GM10248 (cell line): ENCODE results near the gene NFATC2.

Source experiments
- CTCF ChIA-PET: fragments of 300-600 bp; sonication (Branson Sonifier 250); formaldehyde crosslinking; extraction: SDS; loops from one replicate; lab custom pipeline; 2021; ENCODE audit warnings: antibody characterized with exemption; lab: Yijun Ruan, JAX
- POLR2A ChIA-PET: fragments of 350-650 bp; sonication (Branson Sonifier 250); formaldehyde crosslinking; extraction: SDS; loops from one replicate; lab custom pipeline; 2020; ENCODE audit warnings: antibody characterized with exemption; lab: Yijun Ruan, JAX
- DNase-seq: peaks from one replicate; pipeline ENCODE4 v3.0.0; 2012; ENCODE audit errors: extremely low spot score
- TF ChIP-seq, protein P1 (sequence below): IDR thresholded peaks from 2 replicates; pipeline ENCODE4 v1.5.1; 2012; ENCODE audit warnings: mild to moderate bottlenecking, low read depth; ENCODE audit errors: extremely low read depth, missing control alignments, control extremely low read depth

Gene NFATC2

DNA sequence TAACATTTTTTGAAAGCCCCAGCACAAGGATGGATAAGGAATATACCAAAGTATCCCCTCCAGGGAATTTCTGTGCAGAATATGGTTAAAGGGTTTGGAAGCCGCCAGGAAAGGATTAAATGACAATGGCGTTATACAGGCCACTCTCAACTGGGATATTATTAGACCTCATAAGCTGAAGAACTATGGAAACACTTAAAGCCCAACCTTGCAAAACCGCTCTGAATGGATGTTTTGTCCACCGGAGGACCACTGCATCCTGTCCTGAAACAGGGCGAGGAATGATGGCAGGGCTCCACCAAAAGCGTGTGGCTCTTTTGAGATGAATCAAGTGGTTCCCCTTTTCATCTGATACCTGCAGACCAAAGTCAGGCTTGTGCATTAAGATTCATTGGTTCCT, 32.4 kb downstream of the NFATC2 start:
- TF ChIP-seq, protein P1, sequence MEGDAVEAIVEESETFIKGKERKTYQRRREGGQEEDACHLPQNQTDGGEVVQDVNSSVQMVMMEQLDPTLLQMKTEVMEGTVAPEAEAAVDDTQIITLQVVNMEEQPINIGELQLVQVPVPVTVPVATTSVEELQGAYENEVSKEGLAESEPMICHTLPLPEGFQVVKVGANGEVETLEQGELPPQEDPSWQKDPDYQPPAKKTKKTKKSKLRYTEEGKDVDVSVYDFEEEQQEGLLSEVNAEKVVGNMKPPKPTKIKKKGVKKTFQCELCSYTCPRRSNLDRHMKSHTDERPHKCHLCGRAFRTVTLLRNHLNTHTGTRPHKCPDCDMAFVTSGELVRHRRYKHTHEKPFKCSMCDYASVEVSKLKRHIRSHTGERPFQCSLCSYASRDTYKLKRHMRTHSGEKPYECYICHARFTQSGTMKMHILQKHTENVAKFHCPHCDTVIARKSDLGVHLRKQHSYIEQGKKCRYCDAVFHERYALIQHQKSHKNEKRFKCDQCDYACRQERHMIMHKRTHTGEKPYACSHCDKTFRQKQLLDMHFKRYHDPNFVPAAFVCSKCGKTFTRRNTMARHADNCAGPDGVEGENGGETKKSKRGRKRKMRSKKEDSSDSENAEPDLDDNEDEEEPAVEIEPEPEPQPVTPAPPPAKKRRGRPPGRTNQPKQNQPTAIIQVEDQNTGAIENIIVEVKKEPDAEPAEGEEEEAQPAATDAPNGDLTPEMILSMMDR: no peak
- POLR2A ChIA-PET: interaction anchor here (0.6 kb wide), 1 partner anchor 579 kb away, joined by 10 read pairs; no protein-coding TSS in a partner anchor
- CTCF ChIA-PET: interaction anchor here (2.0 kb wide), 1 partner anchor 9 kb away, joined by 8 read pairs; no protein-coding TSS in a partner anchor
- DNase-seq: no peak

GRCh38 chr20:51509208-51509607, 33.3 kb downstream of the NFATC2 start:
- ChIA-PET POLR2A (no interaction called here), CTCF (interaction anchor here (1.0 to 2.0 kb wide), 3 partner anchors 8 to 85 kb away, joined by 3 to 8 read pairs (median 3); no protein-coding TSS in a partner anchor)
- no peak for DNase-seq
- TF ChIP-seq, protein P1: no peak

DNA sequence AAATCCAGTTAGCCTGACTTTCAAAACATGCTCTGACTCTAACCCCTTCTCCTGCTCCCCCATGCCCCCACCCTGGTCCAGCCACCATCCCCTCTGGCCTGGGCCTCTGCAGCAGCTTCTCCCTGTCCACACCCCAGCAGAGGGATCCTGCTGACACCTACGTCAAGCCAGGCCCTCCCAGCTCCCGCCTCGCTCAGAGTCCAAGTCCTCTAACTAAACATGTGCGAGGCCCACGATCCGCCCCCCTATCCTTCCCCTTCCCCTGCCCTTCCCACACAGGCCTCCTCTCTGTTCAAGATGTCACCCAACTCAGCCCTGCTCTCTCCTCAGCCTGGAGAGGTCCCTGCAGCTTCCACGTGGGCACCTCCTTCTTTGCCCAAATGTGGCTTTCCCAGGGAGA, 33.7 kb downstream of the NFATC2 start:
- POLR2A ChIA-PET: no interaction called here
- DNase-seq: no peak
- CTCF ChIA-PET: interaction anchor here (1.0 to 2.0 kb wide), 3 partner anchors 8 to 86 kb away, joined by 3 to 8 read pairs (median 3); no protein-coding TSS in a partner anchor
- TF ChIP-seq, protein P1: no peak

DNA sequence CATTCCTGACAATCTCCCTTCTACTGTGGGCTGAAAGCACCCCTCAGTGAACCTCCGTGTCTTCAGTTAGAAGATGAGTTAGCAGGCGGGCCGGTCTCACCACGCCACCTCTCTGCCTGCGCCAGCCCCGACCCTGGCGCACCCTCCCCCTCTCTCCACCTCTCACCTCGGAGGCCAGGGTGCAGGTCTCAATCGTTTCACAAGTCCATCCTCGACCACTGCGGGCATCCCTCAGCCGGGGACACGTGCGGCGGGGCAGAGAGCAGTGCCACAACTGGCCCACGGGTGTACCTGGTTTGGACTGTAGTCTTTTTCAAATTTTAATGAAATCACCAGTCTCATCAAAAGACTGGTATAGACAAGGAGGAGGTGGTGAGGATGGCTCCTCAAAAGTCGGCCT, 34.4 kb downstream of the NFATC2 start:
- ChIA-PET CTCF (interaction anchor here (1.7 kb wide), 1 partner anchor 104 kb away, joined by 3 read pairs; no protein-coding TSS in a partner anchor), POLR2A (no interaction called here)
- TF ChIP-seq, protein P1: no peak
- DNase-seq: no peak

DNA sequence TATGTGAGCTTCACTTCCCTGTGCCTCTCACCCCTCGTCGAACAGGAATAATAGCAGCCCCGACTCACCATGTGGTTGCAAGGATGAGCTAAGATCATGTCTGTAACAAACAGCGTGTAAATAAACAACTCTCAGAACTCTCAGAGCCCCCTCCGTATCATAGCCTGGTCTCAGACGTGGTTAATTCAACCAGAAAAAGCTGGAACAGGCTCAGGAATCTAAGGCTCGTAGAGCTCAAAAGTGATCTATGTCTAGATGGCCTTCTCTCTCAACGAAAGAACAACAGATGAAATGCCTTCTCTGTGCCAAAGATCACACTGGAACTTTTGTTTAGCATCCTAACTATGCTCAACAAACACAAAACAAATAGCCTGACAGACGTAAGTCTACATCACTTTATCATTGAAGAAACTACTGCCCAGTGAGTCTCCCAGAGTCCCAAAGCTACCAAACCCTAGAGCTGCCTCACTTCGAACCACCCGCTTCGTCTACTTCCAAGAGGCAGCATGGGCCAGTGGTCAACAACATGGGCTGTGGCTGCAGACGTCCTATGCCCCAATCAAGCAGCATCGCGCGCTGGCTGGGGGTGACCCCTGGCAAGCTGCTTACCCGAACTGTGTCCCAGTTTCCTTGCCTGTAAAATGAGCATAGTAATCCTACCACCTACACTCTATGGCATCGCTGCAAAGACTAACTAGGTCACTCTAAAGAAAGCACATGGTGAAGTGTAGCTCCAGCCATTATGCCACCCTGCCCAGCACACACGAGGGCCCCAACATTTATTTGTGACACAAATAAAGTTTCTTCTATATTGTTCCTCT, 35.1 kb downstream of the NFATC2 start:
- ChIA-PET CTCF (interaction anchor here (1.7 kb wide), 1 partner anchor 103 kb away, joined by 3 read pairs; no protein-coding TSS in a partner anchor), POLR2A (no interaction called here)
- no peak for DNase-seq
- TF ChIP-seq, protein P1: no peak

DNA sequence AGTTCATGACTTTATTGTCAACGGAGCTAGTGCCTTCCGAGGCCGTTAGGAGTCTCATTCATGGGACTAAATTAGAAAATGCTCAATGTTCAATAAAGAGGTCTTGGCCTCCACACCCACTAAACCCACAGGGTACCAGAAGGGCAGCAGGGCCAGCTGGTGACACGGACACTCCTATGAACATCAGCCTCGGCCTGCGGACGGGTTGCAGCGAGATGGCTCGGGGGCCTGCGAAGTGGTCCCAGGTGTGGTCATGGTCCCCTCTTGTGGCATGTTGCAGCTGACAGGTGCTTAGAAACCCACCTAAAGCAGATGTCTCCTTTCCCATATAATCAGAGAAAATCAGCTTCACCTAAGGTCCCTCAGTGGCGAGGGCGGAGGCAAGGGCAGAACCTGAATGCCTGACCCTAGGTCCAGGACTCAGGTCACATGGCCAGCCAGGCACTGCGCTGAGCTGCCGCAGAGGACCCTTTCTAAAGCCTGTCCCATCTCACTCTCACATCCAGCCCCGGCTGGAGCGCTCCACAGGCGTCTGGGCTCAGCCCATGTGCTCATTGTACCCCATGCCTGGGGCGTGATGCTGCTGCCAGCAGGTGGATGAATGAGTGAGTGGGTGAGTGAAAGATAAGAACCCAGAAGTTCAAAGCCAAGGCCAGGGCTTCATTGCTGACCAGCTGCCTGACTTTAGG, 35.8 kb downstream of the NFATC2 start:
- no peak for DNase-seq
- ChIA-PET CTCF (interaction anchor here (1.7 to 2.0 kb wide), 2 partner anchors 102 to 121 kb away, joined by 3 to 5 read pairs; no protein-coding TSS in a partner anchor), POLR2A (no interaction called here)
- TF ChIP-seq, protein P1: no peak
